Neural cell (in vitro differentiated cells): Measurements from ENCODE around the gene HIPK1.
"Not testable (repeated sequence)": the region's sequence is repeated elsewhere in the genome, so short reads cannot be mapped to it uniquely, and the experiment has no call there.

Source experiments
- CTCF ChIP-seq: fragments of 450-650 bp; IDR thresholded peaks from 2 replicates; pipeline ENCODE4 v1.5.1; 2014; ENCODE audit warnings: antibody characterized with exemption, mild to moderate bottlenecking, moderate library complexity; ENCODE audit not compliant: poor library complexity, severe bottlenecking
- POLR2AphosphoS5 ChIP-seq: IDR thresholded peaks from 2 replicates; pipeline ENCODE4 v1.6.1; 2012
- SMC3 ChIP-seq: fragments of 450-650 bp; conservative IDR thresholded peaks from 2 replicates; pipeline ENCODE4 v1.6.1; 2014; ENCODE audit warnings: antibody characterized with exemption, mild to moderate bottlenecking, moderate library complexity; ENCODE audit not compliant: poor library complexity

- TF ChIP-seq CTCF, POLR2AphosphoS5, SMC3: not testable (repeated sequence)
These were observed 19.0 kb downstream of the HIPK1 start for GRCh38 chr1:113948151-113948550.
